Hepatocyte (in vitro differentiated cells): ENCODE results near the gene GPX4.
"Not testable (repeated sequence)": the region's sequence is repeated elsewhere in the genome, so short reads cannot be mapped to it uniquely, and the experiment has no call there.

Experiments
- EZH2 ChIP-seq: fragments of 200-600 bp; sonication (generic); IDR thresholded peaks from 2 replicates; pipeline ENCODE4 v1.6.1; 2016; ENCODE audit warnings: antibody characterized with exemption, mild to moderate bottlenecking, borderline replicate concordance
- EZH2phosphoT487 ChIP-seq: fragments of 200-600 bp; sonication (generic); IDR thresholded peaks from one replicate; pipeline ENCODE4 v1.6.1; 2018; ENCODE audit warnings: antibody characterized with exemption, mild to moderate bottlenecking, low read depth, moderate library complexity; ENCODE audit not compliant: unreplicated experiment, severe bottlenecking
- TF ChIP-seq, protein P1 (sequence below): fragments of 200-600 bp; sonication (generic); IDR thresholded peaks from 2 replicates; pipeline ENCODE4 v1.5.1; 2016; ENCODE audit warnings: antibody characterized with exemption, mild to moderate bottlenecking; ENCODE audit not compliant: poor library complexity

GRCh38 chr19:1129084-1129483 lies 25.3 kb downstream of the GPX4 start:
- TF ChIP-seq, protein P1, sequence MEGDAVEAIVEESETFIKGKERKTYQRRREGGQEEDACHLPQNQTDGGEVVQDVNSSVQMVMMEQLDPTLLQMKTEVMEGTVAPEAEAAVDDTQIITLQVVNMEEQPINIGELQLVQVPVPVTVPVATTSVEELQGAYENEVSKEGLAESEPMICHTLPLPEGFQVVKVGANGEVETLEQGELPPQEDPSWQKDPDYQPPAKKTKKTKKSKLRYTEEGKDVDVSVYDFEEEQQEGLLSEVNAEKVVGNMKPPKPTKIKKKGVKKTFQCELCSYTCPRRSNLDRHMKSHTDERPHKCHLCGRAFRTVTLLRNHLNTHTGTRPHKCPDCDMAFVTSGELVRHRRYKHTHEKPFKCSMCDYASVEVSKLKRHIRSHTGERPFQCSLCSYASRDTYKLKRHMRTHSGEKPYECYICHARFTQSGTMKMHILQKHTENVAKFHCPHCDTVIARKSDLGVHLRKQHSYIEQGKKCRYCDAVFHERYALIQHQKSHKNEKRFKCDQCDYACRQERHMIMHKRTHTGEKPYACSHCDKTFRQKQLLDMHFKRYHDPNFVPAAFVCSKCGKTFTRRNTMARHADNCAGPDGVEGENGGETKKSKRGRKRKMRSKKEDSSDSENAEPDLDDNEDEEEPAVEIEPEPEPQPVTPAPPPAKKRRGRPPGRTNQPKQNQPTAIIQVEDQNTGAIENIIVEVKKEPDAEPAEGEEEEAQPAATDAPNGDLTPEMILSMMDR, result not testable (repeated sequence)
- TF ChIP-seq EZH2, EZH2phosphoT487: not testable (repeated sequence)
